GM21360 (cell line): ENCODE results near the gene NECTIN1.

Experiments used
- ATAC-seq: cut with Tn5 transposase; IDR thresholded peaks from one replicate; pipeline ENCODE4 v1.9.1; 2021; ENCODE audit warnings: mild to moderate bottlenecking, moderate library complexity; ENCODE audit not compliant: unreplicated experiment

Gene NECTIN1

GRCh38 chr11:119694334-119694733 lies 34.7 kb downstream of the NECTIN1 start:
- ATAC-seq: no peak

GRCh38 chr11:119693253-119693815 lies 35.7 kb downstream of the NECTIN1 start:
- ATAC-seq: no peak

DNA sequence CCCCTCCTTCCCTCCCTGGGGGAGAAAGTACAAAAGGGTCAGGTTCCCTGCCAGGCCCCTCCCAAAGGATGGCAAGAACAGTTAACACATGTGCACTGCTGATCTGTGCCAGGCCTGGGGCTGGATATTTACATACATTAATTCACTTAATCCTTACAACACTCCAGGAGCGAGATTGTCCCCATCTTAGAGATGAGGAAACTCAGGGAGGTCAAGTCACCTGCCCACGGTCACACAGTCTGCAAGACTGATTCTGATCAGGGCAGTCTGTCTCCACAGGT lies 36.5 kb downstream of the NECTIN1 start:
- ATAC-seq: no peak

GRCh38 chr11:119691701-119692539 lies 37.1 kb downstream of the NECTIN1 start:
- no peak for ATAC-seq

DNA sequence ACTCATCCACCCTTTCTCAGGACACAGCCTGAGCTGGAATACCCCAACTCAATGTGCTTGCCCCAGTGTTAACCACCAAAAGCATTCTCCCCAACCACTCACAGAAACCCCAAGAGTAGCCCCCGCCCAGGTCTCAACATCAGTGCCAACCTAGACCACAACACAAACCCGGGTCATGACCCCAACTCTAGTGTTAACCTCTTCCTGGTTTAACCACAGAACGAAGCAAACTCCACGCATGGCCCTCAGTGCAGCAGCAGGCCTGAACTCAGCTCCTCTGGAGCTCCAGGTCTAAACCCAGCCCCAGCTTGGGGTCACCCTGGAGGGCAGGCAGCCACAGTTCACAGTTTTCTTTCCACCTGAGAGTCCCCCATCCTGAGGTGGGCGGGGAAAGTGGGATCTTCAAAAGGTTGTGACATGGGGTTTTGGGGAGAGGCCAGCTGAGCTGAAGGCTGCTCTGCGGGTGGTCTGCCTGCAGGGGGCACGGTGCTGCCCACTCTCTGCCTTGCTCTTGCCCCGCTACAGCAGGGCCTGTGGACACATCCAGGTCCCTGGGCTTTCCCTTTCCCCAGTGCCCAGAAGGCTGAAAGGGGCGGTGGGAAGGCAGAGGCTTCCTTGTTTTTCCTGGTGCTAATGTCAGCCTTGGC lies 37.9 kb downstream of the NECTIN1 start:
- no peak for ATAC-seq

- no peak for ATAC-seq
Observed at GRCh38 chr11:119689302-119689701, 39.7 kb downstream of the NECTIN1 start.

DNA sequence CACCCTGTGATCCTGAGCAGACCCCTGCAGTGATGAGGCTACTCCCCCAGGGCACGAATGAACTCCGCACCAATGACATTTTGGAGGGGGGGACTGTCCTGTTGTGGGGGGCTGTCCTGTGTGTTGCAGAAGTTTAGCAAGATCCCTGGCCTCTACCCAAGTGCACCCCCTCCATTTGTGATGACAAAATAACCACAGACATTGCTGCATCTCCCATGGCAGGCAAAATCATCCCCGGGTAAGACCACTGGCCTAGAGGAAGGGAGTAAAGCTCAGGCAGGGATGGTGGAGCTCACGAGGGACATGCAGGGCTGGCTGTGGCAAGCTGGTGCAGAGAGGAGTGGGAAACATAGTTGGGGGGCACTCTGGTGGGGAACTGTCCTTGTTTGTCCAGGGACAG lies 40.6 kb downstream of the NECTIN1 start:
- ATAC-seq: no peak

GRCh38 chr11:119687373-119688046 lies 41.5 kb downstream of the NECTIN1 start:
- ATAC-seq: no peak

- ATAC-seq: no peak
Observed at GRCh38 chr11:119686177-119686882, 42.7 kb downstream of the NECTIN1 start.

- no peak for ATAC-seq
Observed at GRCh38 chr11:119685111-119685746, 43.8 kb downstream of the NECTIN1 start.

GRCh38 chr11:119684361-119685110 lies 44.5 kb downstream of the NECTIN1 start:
- ATAC-seq: no peak

DNA sequence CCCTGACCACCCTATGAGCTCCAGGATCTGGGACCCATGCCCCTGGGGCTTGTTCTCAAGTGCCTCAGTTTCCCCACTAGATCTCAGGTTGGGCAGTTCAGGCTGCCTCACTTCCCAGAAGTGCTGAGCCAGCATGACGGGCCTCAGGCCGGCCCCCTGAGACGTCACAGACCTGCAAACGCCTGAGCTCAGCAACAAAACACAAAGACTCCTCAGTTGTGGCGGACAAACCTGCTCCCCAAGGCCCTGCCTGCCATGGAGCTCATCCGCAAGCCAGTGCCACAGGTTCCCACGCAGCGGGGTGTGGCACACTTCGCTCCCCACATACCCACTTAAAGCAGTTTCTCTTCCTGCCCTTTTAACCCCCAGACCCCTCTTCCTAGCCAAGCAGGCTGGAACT lies 45.2 kb downstream of the NECTIN1 start:
- ATAC-seq: no peak

- no peak for ATAC-seq
Observed at GRCh38 chr11:119681361-119681910, 47.6 kb downstream of the NECTIN1 start.

GRCh38 chr11:119680541-119681360 lies 48.2 kb downstream of the NECTIN1 start:
- ATAC-seq: no peak

DNA sequence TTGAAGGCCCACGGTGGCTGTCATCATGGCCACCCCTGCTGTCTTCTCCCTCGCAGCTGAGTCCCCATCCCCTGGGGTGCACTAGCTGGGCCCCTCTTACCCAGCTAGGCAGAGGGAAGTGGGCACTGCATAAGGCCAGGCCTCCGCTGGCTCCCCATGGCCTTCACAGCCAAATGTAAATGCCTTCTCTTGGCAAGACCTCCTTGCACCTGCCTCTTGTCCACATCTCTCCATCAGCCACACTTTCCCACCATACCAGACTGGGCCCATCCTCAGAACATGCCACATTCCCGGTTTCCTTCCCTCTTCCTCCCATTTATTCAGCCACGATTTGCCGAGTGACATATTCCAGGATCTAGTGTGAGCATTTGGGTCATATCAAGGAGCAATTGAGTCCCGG lies 49.7 kb downstream of the NECTIN1 start:
- ATAC-seq: no peak

GRCh38 chr11:119678351-119678750 lies 50.6 kb downstream of the NECTIN1 start:
- ATAC-seq: no peak

DNA sequence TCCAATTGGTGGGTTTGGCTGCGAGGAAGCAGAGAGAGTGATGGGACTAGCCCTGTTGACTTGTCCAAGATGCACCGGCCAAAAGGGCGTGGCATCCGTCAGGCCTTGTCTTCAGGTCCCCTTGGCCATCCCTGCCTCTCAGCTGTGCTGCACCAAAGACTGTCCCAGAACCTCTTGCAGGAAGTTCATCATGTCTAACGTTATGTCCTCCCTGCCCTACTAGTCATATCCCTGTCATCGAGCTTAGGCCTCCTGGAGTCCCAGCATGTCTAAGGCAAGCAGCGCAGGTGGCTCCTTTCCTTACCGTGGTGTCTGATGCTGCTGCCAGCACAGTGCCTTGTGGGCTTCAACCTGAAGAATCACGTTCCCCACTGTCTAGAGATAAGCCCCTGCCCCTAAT lies 51.2 kb downstream of the NECTIN1 start:
- no peak for ATAC-seq

DNA sequence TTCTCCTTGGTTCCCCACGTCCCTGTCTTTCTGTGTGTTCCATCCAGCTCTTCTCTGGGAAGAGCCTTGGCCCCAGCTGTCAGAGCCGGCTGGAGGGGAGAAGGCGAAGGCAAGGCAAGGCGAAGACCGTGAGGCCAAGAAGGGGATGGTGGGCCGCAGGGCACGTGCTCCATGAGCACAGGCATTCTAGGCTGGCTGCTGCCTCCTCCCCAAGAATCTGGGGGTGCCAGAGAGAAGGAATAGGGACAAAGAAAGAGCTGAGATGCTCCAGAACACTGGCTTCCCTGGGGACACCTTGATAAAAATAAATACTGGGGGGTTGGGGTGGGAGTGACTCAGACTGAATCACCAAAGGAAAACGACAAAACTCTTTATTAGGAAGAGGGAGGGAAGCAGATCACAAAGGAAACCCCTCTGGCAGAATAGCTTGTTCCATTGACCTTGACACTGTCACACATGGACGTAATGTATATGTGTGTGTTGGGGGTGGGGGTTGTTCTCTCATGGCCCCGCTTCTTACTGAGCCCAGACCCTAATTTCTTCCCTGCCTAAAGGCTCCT lies 52.5 kb downstream of the NECTIN1 start:
- ATAC-seq: no peak
